NCI-H1092 treated with DMSO at 0.1 percent for 48 hours (cell line): ENCODE measurements around the gene KRT33A.
"Not testable (repeated sequence)": the region's sequence is repeated elsewhere in the genome, so short reads cannot be mapped to it uniquely, and the experiment has no call there.

Experiments used
- DNase-seq: peaks from one replicate; lab custom pipeline; 2025; lab: John Stamatoyannopoulos, UW

The KRT33A gene

GRCh38 chr17:41363881-41364280 lies 13.3 kb upstream of the KRT33A start:
- no peak for DNase-seq

DNA sequence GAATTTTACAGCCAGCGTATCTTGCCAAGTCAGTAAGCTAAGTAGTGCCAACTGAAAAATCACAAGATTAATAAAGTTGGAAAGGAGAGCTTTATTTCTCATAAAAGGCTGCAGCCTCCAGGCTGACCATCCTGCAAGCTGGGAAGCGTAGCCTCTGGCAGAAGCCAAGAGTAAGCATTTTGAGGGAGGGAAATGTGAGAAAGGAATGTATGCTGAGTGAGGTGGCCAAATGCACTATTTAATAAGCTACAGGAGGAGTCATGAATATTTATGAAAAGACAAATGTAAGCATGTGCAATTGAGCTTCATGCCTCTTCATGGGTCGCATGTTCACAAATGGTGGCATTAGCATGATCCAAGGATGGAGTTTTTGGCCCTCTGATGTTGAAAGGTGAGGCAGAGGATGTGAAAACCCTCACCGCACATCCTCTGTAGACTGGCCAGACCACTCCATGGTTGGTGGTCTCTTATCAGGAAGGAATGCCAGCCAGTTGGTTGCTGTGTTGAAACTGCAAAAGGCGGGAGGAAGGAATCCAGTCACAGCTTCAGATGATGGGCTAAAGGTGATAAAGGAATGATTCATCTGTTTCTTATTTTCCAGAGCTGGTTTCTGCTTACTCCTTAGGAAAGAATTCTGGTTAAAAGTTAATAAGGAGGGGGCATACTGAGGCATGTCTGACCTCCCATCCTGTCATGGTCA lies 9.8 kb upstream of the KRT33A start:
- DNase-seq, result no peak

DNA sequence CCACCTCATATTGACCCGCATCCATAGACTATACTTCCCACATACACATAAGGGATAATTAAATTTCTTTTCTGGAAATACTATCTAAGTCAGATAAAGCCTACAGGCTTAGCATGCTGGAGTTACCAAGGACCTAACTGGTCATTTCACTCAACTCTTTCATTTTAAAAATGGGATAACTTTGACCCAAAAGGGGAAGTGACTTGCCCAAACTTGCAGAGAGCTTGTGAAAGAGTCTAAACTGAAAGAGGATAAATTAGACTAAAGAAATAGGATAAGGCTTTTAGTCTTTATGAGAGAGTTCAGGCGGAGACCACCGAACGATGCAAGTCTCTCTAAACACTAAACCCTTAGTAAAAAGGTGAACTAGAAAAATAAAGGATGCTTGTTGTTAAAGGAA lies 3.9 kb upstream of the KRT33A start:
- DNase-seq, result no peak

GRCh38 chr17:41352597-41353366 lies 2.2 kb upstream of the KRT33A start:
- DNase-seq, result no peak

DNA sequence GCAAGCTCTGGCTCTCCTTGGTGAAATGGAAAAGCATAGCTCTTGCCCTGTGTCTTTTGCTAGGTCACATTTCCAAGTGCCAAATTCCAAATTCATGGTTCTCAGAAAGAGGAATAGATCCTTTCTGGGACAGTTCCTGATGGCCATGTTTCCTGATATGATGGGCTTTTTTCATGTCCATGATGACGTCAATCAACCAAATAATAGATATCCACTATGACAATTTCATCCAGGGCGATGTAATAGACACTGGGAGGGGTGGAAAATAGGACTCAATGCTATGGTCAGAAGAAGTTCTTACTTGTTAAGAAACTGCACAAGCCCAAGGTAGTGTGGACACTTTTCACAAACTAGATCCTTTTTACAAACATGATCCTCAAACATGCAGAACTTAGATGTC lies 549 bp upstream of the KRT33A start:
- no peak for DNase-seq

- DNase-seq, result no peak
These were observed 2.5 kb downstream of the KRT33A start for GRCh38 chr17:41347869-41348760.

- DNase-seq, result not testable (repeated sequence)
These were observed 4.2 kb downstream of the KRT33A start for GRCh38 chr17:41346421-41346820.

- no peak for DNase-seq
These were observed 4.6 kb downstream of the KRT33A start for GRCh38 chr17:41345992-41346391.

DNA sequence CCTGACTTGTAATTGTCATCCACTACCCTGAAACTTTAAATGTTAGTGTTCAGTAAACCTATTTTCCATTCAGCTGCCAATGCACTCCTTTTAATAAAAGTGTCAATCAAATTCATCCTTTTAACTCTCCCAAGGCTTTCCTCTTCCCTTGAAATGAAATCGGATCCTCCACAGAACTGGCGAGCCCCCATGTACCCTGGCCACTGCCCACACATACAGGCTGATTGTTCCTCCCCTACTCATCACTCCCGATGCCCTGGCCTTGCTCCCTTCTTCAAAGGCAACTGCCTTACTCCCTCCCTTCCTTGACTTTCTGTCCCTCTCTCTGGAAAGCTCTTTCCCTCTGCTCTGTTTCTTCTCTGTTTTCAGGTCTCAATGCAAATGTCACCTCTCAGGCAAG lies 7.6 kb downstream of the KRT33A start:
- no peak for DNase-seq

- DNase-seq, result no peak
These were observed 9.4 kb downstream of the KRT33A start for GRCh38 chr17:41340934-41341861.

GRCh38 chr17:41340494-41340893 lies 10.1 kb downstream of the KRT33A start:
- DNase-seq, result no peak

GRCh38 chr17:41339571-41340172 lies 11.0 kb downstream of the KRT33A start:
- DNase-seq, result no peak

- no peak for DNase-seq
These were observed 11.6 kb downstream of the KRT33A start for GRCh38 chr17:41338961-41339485.

GRCh38 chr17:41335747-41336146 lies 14.9 kb downstream of the KRT33A start:
- DNase-seq, result no peak

GRCh38 chr17:41334385-41335305 lies 16.0 kb downstream of the KRT33A start:
- no peak for DNase-seq

DNA sequence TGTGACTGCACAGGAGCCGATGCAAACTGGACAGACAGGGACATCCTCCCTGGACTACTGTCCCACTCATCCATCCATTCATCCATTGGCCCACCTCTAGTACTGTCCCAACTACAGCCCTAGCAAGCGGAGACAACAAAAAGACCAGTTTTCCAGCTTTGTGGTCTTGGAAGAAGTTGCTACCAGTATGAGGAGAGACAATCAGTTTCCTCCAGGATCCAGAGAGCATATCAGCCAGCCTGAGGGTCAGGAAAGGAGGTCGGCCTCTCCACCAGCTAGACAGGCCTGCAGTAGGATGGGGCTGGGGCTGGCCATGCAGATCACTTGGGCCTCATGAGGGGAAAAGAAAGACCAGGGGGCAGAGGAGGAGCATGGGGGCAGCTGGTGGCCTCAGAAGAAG lies 16.8 kb downstream of the KRT33A start:
- DNase-seq, result no peak

DNA sequence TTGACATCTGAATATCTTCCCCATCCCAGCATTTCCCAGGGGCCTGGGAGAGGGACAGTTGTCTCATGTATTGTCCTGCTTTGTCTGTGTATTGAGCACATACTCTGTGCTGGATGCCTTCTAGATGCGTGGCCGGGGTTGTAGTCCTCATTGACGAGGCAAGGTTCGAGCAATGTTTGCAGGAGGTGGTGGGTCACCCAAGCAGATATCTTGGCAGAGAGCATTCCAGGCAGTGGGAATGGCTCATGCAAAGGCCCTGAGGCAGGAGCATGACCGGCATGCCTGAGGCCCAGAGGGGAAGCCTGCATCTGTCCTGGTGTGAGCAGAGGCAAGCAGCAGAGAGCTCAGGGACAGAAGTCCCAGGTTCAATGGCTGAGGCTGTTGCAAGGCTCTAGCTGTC lies 17.5 kb downstream of the KRT33A start:
- no peak for DNase-seq

DNA sequence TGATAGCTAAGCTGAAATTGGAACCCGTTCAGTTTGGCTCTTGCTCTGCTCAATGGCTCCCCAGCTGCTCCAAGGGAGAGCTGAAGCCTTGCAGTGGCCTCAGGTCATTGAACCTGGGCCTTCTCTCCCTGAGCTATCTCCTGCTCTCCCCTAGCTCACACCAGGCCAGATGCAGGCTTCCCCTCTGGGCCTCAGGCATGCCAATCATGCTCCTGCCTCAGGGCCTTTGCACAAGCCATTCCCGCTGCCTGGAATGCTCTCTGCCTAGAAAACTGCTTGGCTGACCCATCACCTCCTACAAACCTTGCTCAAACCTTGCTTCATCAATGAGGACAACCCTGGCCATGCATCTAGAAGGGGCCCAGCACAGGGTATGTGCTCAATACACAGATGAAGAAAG lies 18.4 kb downstream of the KRT33A start:
- no peak for DNase-seq

- DNase-seq, result no peak
These were observed 19.0 kb downstream of the KRT33A start for GRCh38 chr17:41331606-41332005.
